A549 (cell line): Measurements from ENCODE around the gene DHRS12. TPM values are rescaled to one million over a fixed set of nuclear protein-coding genes. Genes with fewer than 3 reads are reported as not detected.

Source experiments
- ATAC-seq, 2 experiments: fragments of 200-7000 bp in 1 of 2; fragments of >200 bp in 1 of 2; cut with Nextera tagmentation in 1 of 2; cut with Tn5 transposase in 1 of 2; 3 replicates each; pipeline versions ENCODE4 v1.8.0 to v1.9.1; 2018 to 2020; ENCODE audit warnings: mild to moderate bottlenecking in 1 of 2, moderate library complexity in 1 of 2
- CTCF ChIA-PET: fragments of 300-600 bp; sonication (Branson Sonifier 250); formaldehyde crosslinking; extraction: SDS; loops from one replicate; lab custom pipeline; 2021; ENCODE audit warnings: antibody characterized with exemption, inconsistent platforms; lab: Yijun Ruan, JAX
- POLR2A ChIA-PET: fragments of 350-600 bp; formaldehyde crosslinking; extraction: SDS; loops from one replicate; lab custom pipeline; 2021; ENCODE audit warnings: antibody characterized with exemption, inconsistent platforms; lab: Yijun Ruan, JAX
- DNase-seq, 2 experiments: peaks; one replicate each; pipeline versions ENCODE4 v3.0.0 to v3.0.0-alpha.2; 2011 to 2016; ENCODE audit warnings: low read depth in 1 of 2, low spot score in 1 of 2
- FAIRE-seq: peaks from 2 replicates; lab custom pipeline; 2011; peaks lifted over from hg19 to GRCh38; lab: Jason Lieb, UNC
- H3K27ac ChIP-seq, 2 experiments: fragments of >200 bp; sonication (Bioruptor Twin); formaldehyde crosslinking; 3 replicates each; pipeline ENCODE4 v1.5.1; 2016 to 2017
- H3K4me1 ChIP-seq: fragments of >200 bp; sonication (Bioruptor Twin); formaldehyde crosslinking; 3 replicates; pipeline ENCODE4 v1.6.1; 2016
- H3K4me2 ChIP-seq: fragments of >200 bp; sonication (Bioruptor Twin); formaldehyde crosslinking; 3 replicates; pipeline ENCODE4 v1.6.1; 2016
- H3K4me3 ChIP-seq: fragments of >200 bp; sonication (Bioruptor Twin); formaldehyde crosslinking; 3 replicates; pipeline ENCODE4 v1.5.1; 2016
- H3K9me3 ChIP-seq: fragments of >200 bp; sonication (Bioruptor Twin); formaldehyde crosslinking; 3 replicates; pipeline ENCODE4 v1.6.1; 2016
- EHMT2 ChIP-seq: fragments of 200-600 bp; sonication (generic); IDR thresholded peaks from 2 replicates; pipeline ENCODE4 v1.6.1; 2016; ENCODE audit warnings: antibody characterized with exemption, low read depth, mild to moderate bottlenecking, moderate library complexity
- ELK1 ChIP-seq: fragments of 150-350 bp; IDR thresholded peaks from 2 replicates; pipeline ENCODE4 v1.6.1; 2014; ENCODE audit warnings: low read depth, mild to moderate bottlenecking, low read length
- HES2 ChIP-seq: fragments of >200 bp; sonication (Bioruptor Twin); formaldehyde crosslinking; IDR thresholded peaks from 2 replicates; pipeline ENCODE4 v1.6.1; 2016
- HMGXB4 ChIP-seq: fragments of 250-450 bp; sonication (Bioruptor Pico); IDR thresholded peaks from 2 replicates; pipeline ENCODE4 v1.5.0; 2021; ENCODE audit warnings: mild to moderate bottlenecking, moderate library complexity, borderline replicate concordance
- HOXB5 ChIP-seq: fragments of 250-450 bp; sonication (Bioruptor Pico); IDR thresholded peaks from 2 replicates; pipeline ENCODE4 v1.5.0; 2020; ENCODE audit warnings: mild to moderate bottlenecking, moderate library complexity
- KDM5A ChIP-seq: fragments of 200-600 bp; sonication (generic); IDR thresholded peaks from 2 replicates; pipeline ENCODE4 v1.6.1; 2016; ENCODE audit warnings: antibody characterized with exemption, mild to moderate bottlenecking
- MAFK ChIP-seq: fragments of 450-650 bp; IDR thresholded peaks from 2 replicates; pipeline ENCODE4 v1.6.1; 2014; ENCODE audit not compliant: partially characterized antibody
- NFE2L2 ChIP-seq: fragments of 150-350 bp; conservative IDR thresholded peaks from 2 replicates; pipeline ENCODE4 v1.6.1; 2014; ENCODE audit warnings: low read length
- PBX3 ChIP-seq: IDR thresholded peaks from 2 replicates; pipeline ENCODE4 v1.6.1; 2012
- PHF8 ChIP-seq: fragments of 200-600 bp; sonication (generic); IDR thresholded peaks from 2 replicates; pipeline ENCODE4 v1.6.1; 2016; ENCODE audit warnings: low read depth, mild to moderate bottlenecking, antibody characterized with exemption, moderate library complexity, borderline replicate concordance
- POLR2A ChIP-seq: IDR thresholded peaks from 2 replicates; pipeline ENCODE4 v1.6.1; 2012; ENCODE audit warnings: mild to moderate bottlenecking, low read length
- RAD21 ChIP-seq, 2 experiments: fragments of >200 bp in 1 of 2; sonication (Bioruptor Twin) in 1 of 2; formaldehyde crosslinking in 1 of 2; IDR thresholded peaks in 1 of 2; conservative IDR thresholded peaks in 1 of 2; 2 replicates in 1 of 2; 3 replicates in 1 of 2; pipeline ENCODE4 v1.6.1; 2012 to 2018; ENCODE audit warnings: inconsistent platforms in 1 of 2
- RCOR1 ChIP-seq: fragments of 150-350 bp; IDR thresholded peaks from 2 replicates; pipeline ENCODE4 v1.6.1; 2014; ENCODE audit warnings: antibody characterized with exemption, low read length, low read depth
- RNF2 ChIP-seq: fragments of 200-600 bp; sonication (generic); IDR thresholded peaks from 2 replicates; pipeline ENCODE4 v1.6.1; 2016; ENCODE audit warnings: low read depth, mild to moderate bottlenecking, antibody characterized with exemption, moderate library complexity, borderline replicate concordance
- USF2 ChIP-seq: fragments of 450-650 bp; IDR thresholded peaks from 2 replicates; pipeline ENCODE4 v1.6.1; 2014; ENCODE audit warnings: antibody characterized with exemption
- ZC3H11A ChIP-seq: fragments of 450-650 bp; IDR thresholded peaks from 2 replicates; pipeline ENCODE4 v1.6.1; 2014; ENCODE audit warnings: antibody characterized with exemption, mild to moderate bottlenecking
- ZFP36 ChIP-seq: fragments of 450-650 bp; IDR thresholded peaks from 2 replicates; pipeline ENCODE4 v1.6.1; 2014; ENCODE audit warnings: borderline replicate concordance; ENCODE audit not compliant: partially characterized antibody
- ZNF302 ChIP-seq: fragments of 250-450 bp; sonication (Bioruptor Pico); IDR thresholded peaks from 2 replicates; pipeline ENCODE4 v1.9.0; 2021; ENCODE audit warnings: inconsistent platforms, mild to moderate bottlenecking, moderate library complexity
- ZSCAN20 ChIP-seq: fragments of 250-450 bp; sonication (Bioruptor Pico); IDR thresholded peaks from 2 replicates; pipeline ENCODE4 v1.8.0; 2022; ENCODE audit warnings: mild to moderate bottlenecking, moderate library complexity
- WGBS: methylation state at CpG from one replicate; pipeline ENCODE4 v1.1.6; 2017; ENCODE audit errors: missing lambda C conversion rate; 5-methylcytosine and 5-hydroxymethylcytosine counted together
- polyA plus RNA-seq, 4 experiments: library from polyadenylated mRNA; depleted of rRNA in 3 of 4; stranded (reverse); fragments of >200 nt; fragmentation: RNase III in 1 of 4; extraction: RNeasy Plus Mini Kit Qiagen cat#74134 plus additional on column Dnase treatment in 1 of 4; gene quantifications; 2 replicates in 3 of 4; 3 replicates in 1 of 4; pipeline ENCODE4 v1.2.3, GENCODE V29; 2011 to 2017

Gene DHRS12
- polyA plus RNA-seq, 2 of the 4 experiments (the other 2 are of a cell fraction), result 4.2 to 7.5 TPM

GRCh38 chr13:51818276-51818675 is 14.3 kb upstream of the DHRS12 start:
- ChIA-PET POLR2A (no interaction called here), CTCF (interaction anchor here (0.6 to 1.3 kb wide), 2 partner anchors 310 to 605 kb away, joined by 3 to 4 read pairs; no protein-coding TSS in a partner anchor)
- FAIRE-seq (no peak), ATAC-seq (no peak), DNase-seq (no peak)
- no peak overlapping the region for H3K4me3 ChIP-seq
- H3K27ac ChIP-seq, result no peak overlapping the region
- no peaks in the 10 kb centered on the region for H3K9me3 ChIP-seq
- WGBS, result 75% methylated on average over 4 of the region's 4 CpGs
- TF ChIP-seq NFE2L2 (no peak), EHMT2 (no peak), ELK1 (no peak), PBX3 (no peak), ZNF302 (CRISPR knock-in tag) (no peak)
- peaks cover 13% of the 10 kb centered on the region; the same call in 1 of the 3 replicates for H3K4me1 ChIP-seq
- H3K4me2 ChIP-seq, result no peak overlapping the region

- POLR2A ChIA-PET, result no interaction called here
- CTCF ChIA-PET, result interaction anchor here (0.6 to 1.3 kb wide), 2 partner anchors 310 to 604 kb away, joined by 3 to 4 read pairs; no protein-coding TSS in a partner anchor
Measured at GRCh38 chr13:51817717-51818116, 13.8 kb upstream of the DHRS12 start.

More at GRCh38 chr13:51817717-51818116, 13.8 kb upstream of the DHRS12 start:
- TF ChIP-seq RCOR1 (no peak), POLR2A (no peak), HMGXB4 (CRISPR knock-in tag) (no peak), HES2 (no peak), RAD21 (conservative IDR thresholded peaks at IDR 0.05 in 1 of 2, IDR thresholded peaks at IDR 0.05 in 1 of 2) (no peak), KDM5A (no peak), PBX3 (no peak), ZFP36 (no peak), USF2 (no peak), PHF8 (no peak), ZSCAN20 (CRISPR knock-in tag) (no peak), MAFK (no peak), RNF2 (no peak), ZC3H11A (no peak), HOXB5 (CRISPR knock-in tag) (no peak)
- TF ChIP-seq, all 56 proteins: peak for 0
- Histone ChIP-seq H3K4me2 (no peak overlapping the region), H3K4me3 (no peak overlapping the region), H3K27ac (no peak overlapping the region), H3K4me1 (peaks cover 13% of the 10 kb centered on the region; the same call in 1 of the 3 replicates), H3K9me3 (no peaks in the 10 kb centered on the region)
- WGBS, result 69% methylated on average over 5 of the region's 8 CpGs
- no peak for ATAC-seq
- no peak for FAIRE-seq
- DNase-seq, result no peak
